Measurements from ENCODE around the gene GSTK1.
"Not testable (repeated sequence)": the region's sequence is repeated elsewhere in the genome, so short reads cannot be mapped to it uniquely, and the experiment has no call there.

GSTK1 gene

GRCh38 chr7:143239813-143240212, 23.4 kb upstream of the GSTK1 start:
- no peak for DNase-seq (ENCODE audit: low read depth)

GRCh38 chr7:143240291-143241168, 22.7 kb upstream of the GSTK1 start:
- peak; percentile 82 for DNase-seq (ENCODE audit: low read depth)

- DNase-seq (ENCODE audit: low read depth) = no peak
Observed at GRCh38 chr7:143242306-143242705, 20.9 kb upstream of the GSTK1 start.

GRCh38 chr7:143243111-143243510, 20.1 kb upstream of the GSTK1 start:
- no peak for DNase-seq (ENCODE audit: low read depth)

DNA sequence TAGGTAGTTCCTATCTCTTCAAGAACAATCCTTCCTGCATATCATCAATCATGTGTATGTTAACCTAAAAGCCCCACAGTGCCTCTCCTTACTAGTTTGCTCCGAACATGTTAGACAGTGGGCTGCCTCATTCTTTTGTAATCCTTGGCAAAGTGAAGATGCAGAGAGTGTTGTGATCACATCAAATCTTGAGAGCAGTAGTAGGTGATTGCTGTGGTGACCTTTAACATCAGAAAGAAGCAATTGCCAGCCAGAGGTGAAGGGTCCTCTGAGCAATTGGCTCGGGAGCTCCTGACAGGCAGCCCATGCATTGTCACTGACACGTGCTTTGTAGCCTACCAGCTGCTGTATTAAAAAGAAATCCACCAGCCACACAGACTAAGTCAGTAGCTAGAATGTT, 19.6 kb upstream of the GSTK1 start:
- DNase-seq (ENCODE audit: low read depth) = no peak

DNA sequence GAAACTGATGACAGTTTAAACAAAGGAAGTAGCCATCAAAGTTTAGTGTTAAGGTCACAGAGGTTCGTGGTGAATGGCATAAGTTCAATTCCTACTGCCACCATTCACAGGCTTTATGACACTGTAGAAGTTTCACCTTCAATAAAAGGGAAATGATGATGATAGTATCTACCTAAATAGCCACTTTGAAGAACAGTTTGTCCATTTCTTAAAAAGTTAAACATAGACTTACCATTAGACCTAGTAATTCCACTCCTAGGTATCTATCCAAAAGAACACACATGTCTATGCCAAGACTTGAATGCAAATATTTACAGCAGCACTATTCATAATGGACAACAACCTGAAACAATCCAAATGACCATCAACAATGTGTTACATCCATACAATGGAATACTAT, 18.9 kb upstream of the GSTK1 start:
- no peak for DNase-seq (ENCODE audit: low read depth)

GRCh38 chr7:143245123-143245522, 18.1 kb upstream of the GSTK1 start:
- no peak for DNase-seq (ENCODE audit: low read depth)

DNA sequence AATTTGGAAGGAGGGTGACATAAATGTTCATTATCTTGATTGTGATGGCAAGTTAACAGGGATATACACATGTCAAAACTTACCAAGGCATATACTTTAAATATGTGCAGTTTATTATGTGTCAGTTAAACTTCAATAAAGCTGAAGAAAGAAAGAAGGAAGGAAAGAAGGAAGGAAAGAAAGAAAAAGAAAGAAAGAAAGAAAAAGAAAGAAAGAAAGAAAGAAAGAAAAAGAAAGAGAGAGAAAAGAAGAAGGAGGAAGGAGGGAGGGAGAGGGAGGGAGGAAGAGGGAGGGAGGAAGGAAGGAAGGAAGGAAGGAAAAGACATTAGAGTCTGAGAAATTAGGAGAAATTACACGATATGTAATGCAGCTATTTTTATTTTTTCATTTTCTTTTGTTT, 15.9 kb upstream of the GSTK1 start:
- DNase-seq (ENCODE audit: low read depth) = no peak

GRCh38 chr7:143248761-143249354, 14.4 kb upstream of the GSTK1 start:
- DNase-seq (ENCODE audit: low read depth) = no peak

DNA sequence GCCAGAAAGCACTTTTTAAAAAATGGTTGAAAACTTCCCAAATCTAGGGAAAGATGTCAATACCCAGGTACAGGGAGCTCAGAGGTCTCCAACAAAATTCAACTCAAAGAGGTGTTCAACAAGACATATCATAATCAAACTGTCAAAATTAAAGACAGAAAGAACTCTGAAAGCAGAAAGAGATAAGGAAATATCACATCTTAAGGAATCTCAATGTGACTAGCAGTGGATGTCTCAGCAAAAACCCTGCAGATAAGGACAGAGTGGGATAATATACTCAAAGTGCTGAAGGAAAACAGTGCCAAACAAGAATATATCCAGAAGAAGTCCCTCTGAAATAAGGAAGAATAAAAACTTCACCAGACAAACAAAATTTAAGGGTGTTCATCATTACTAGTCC, 13.0 kb upstream of the GSTK1 start:
- DNase-seq (ENCODE audit: low read depth) = no peak

DNA sequence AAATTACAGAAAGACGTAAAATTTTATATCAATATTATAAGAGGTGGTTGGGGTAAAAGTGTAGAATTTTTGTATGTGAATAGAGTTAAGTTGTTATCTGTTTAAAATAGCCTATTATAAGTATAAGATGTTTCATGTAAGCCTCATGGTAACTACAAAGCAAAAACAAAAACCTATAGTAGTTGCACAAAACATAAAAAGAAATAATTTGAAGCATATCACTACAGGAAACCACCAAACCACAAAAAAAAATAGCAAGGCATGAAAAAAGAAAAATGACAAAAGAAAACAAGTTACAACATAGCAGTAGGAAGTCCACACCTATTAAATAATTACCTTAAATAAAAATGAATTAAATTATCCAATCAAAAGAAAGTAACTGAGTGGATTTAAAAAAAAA, 12.4 kb upstream of the GSTK1 start:
- DNase-seq (ENCODE audit: low read depth) = no peak

GRCh38 chr7:143252006-143252405, 11.2 kb upstream of the GSTK1 start:
- no peak for DNase-seq (ENCODE audit: low read depth)

GRCh38 chr7:143255564-143255963, 7.7 kb upstream of the GSTK1 start:
- no peak for DNase-seq (ENCODE audit: low read depth)

GRCh38 chr7:143256325-143256724, 6.9 kb upstream of the GSTK1 start:
- no peak for DNase-seq (ENCODE audit: low read depth)

DNA sequence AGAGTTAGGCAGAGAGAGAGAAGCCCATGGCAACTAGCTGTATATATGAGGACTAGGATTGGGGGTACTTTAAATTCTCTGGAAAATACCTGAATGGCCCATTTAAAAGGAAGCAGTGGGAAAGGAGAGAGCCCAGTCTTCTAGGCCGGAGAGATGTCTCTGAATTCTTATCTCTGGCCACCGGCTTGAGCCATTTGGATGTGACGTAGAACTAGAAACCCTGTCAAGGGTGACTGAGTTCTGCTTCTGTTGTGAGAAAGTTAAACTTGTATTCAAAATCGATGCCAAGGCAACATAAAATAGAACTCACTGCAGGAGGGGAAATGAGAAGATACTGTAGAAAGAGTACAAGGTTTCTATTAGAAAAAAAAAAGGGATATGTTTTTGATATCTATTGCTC, 6.3 kb upstream of the GSTK1 start:
- DNase-seq (ENCODE audit: low read depth) = no peak

DNA sequence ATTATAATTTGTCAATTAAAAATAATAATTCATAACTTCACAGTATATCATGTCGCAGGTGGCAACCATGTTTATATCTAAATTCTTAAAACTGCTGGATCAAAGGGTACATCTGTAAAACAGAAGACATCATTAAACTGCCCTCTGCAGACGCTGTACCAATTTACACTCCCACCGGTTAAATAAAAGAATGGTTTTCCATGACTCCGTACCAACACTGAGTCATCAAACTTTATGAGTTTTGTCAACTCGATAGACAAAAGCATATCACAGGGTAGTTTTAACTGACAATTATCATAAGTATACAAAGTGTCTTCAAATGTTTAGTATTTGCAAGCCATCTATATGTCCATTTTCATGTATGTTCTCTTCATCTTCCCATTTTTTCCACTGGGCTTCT, 5.7 kb upstream of the GSTK1 start:
- DNase-seq (ENCODE audit: low read depth) = no peak

DNA sequence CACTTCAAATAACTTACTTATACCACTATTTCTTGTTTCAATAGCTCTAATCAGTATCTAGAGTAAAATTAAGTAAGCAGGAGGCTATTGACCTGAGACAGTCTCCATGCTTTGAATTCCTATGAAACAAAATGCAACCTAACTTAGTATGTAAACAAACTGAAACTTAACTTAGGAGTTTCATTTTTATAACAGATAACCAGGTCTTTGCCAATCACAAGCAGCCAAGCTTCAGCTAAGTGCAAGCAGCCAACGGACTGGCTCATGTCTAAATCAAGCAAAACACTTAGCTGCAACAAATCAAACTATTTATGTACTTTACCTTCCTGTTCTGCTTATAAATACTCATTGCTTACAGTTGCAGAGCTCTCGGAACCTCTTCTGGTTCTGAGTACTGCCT, 4.4 kb upstream of the GSTK1 start:
- no peak for DNase-seq (ENCODE audit: low read depth)

DNA sequence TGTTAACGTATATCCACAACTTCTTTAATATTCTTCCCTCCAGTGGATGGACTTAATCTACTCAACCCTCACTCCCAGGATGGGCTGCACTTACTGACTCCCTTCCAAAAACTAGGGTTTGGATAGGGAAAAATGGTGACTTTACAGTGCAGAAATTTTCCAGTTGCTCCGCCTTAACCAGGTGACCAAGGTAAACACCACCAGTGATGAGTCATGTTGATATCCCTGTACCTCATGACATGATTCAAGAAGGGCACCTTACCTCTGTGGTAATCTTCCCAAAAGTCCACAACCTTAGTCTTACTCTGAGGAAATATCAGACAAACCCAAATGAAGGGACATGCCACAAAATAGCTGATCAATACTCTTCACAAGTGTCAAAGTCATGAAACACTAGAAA, 3.5 kb upstream of the GSTK1 start:
- DNase-seq (ENCODE audit: low read depth) = no peak

DNA sequence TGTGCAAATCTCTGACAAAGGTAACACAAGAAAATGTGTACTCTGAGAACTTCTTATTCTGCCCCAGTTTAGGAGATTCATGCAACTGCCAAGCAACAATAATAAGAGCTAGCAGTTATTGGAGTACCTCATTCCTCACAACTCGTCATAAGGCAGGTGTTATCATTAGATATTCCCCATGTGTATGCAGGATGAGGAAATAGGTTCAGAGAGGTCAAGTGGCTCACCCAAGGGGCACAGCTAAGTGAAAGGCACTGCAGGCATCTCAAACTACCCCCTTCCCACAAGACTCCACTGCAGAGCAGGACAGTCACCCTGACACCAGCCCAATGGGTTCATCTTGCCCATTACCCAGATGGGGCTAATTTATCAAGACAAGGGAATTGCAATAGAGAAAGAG, 1.3 kb upstream of the GSTK1 start:
- DNase-seq (ENCODE audit: low read depth) = no peak

DNA sequence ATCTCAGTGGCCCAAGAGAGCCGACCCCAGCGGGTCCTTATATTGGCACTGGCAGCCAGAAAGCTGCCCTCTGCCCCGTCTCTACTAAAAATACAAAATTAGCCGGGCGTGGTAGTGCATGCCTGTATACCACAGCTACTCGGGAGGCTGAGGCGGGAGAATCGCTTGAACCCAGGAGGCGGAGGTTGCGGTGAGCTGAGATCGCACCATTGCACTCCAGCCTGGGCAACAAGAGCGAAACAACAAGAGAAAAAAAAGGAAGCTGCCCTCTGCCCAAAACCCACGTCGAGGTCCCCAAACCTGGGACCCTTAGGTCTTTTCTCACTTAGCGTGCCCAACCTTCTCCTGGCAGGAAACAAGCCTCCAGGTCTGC, 941 bp downstream of the GSTK1 start:
- not testable (repeated sequence) for DNase-seq (ENCODE audit: low read depth)

GRCh38 chr7:143265017-143265693, 1.9 kb downstream of the GSTK1 start:
- no peak for DNase-seq (ENCODE audit: low read depth)

GRCh38 chr7:143269251-143269650, 6.0 kb downstream of the GSTK1 start:
- no peak for DNase-seq (ENCODE audit: low read depth)

DNA sequence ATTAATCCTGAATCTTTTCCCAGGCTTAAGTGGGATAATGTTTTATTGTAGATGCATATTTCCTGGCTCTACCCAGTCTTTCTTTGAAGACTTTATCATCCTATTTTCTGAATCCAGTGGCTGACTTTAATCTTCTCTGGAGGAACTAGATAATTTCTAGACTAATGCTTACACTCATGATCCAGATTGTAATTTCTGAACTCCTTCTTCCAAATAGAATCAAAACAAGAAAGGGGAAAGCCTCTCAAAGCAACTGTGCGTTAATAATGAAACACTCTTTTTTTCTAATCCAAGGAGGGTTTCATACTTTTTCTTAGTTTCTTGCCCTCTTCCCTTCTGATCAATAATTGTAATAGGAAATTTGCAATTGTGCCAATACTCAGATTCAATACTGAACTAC, 8.0 kb downstream of the GSTK1 start:
- DNase-seq (ENCODE audit: low read depth) = no peak

Data from fibroblast of the conjunctiva (primary cell).